HG03025 (cell line): ENCODE data around the gene FAM124B.

Experiments
- ATAC-seq: cut with Tn5 transposase; IDR thresholded peaks from one replicate; pipeline ENCODE4 v1.9.1; 2021; ENCODE audit warnings: mild to moderate bottlenecking, moderate library complexity; ENCODE audit not compliant: unreplicated experiment, low FRiP score

The FAM124B gene, protein sequence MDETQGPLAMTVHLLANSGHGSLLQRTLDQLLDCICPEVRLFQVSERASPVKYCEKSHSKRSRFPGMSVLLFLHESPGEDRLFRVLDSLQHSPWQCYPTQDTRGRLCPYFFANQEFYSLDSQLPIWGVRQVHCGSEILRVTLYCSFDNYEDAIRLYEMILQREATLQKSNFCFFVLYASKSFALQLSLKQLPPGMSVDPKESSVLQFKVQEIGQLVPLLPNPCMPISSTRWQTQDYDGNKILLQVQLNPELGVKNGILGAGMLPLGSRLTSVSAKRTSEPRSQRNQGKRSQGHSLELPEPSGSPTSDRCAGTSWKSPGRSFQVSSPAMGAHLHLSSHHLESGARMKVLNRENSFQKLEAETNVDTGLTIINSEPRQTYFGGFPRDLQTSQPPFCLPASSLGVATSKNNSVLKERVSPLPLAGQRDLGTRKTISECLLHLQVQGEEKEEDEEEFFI

DNA sequence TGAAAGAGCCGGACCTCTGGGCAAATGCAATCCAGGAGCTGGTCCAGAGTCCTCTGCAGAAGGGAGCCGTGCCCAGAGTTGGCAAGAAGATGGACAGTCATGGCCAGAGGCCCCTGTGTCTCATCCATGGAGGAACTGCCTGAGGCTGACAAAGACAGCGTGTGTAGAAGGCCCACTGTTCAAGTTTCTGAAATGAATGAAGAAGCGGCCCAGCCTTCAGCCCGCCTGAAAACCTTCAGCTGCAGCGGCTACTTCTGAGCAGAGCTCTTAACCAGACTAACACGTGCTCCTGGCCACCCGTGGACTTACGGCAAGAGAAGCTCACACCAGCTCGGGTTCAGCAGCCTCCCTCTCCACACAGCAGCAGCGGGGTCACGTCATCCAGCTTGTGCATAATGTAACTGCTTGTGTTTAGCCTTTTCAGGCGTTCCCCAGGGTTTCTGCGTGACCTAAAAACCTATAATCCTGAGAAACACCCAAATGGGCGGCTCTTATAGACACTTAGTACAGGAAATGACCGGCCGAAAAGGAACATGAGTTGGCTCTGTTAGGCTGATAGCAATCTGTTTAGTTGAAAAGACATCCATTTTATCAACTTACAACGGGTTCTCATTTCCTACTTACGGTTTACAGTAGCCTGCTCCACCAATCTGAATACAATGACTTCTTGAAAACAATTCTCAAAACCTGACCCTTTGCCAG lies at the start of gene FAM124B:
Gene FAM124B, minus strand, starts transcription at position 467 of the 702 bp plus-strand sequence. Its CDS starts 339 bp downstream, at position 128.
- no peak for ATAC-seq

DNA sequence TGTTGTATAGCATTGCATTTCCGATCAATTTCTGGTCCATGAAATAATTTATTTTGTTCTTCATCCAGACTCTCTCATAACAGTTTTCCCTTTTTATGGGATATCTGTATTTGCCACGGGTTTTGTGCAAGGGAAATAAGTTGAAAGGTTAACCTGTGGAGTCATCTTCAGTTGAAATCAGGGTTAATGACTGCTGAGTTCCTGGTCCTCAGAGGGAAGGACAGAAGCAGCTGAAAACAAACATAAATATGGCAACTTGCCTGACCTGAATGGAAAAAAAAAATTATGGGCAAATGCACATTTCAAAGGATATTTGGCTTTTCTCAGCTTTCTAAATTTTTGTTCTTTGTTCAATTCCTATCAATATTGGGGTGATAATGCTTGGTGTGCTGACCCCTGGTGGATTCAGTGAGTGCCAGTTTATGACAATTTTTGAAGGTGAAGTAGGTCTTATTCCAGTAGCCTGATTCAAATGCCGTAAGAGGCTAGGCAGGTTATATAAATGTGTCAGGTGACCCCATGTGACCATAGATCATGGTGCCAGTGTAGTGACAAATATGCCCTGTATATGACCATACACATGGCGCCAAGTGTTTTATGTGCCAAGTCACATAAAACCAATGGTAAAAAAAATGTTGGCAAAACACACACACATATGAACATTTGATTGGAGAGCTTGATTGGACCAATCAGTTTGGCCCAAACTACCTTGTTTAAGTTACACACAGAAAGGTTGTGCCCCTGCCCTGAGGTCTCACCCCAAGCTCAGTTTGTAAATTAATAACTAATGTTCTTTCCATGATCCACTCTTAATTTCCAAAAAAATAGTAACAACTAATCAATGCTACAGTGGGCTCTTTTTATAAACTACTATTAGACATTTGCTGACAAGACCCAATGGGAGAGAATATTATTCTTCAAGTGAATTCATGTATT lies 47.6 kb upstream of the FAM124B start:
- no peak for ATAC-seq

DNA sequence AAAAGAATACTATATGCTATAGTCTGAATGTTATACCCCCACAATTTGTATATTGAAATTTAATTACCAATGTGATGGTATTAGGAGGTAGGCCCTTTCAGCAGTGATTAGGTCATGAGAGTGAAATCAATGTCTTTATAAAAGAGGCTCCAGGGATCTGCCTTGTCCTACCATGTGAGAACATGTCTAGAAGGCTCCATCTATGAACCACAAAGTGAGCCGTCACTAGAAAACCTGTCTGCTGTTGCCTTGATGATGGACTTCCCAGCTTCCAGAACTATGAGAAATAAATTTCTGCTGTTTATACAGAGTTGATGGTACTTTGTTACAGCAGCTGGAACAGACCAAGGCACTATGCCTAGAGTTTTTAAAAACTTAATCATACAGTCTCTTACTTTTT lies 46.3 kb upstream of the FAM124B start:
- no peak for ATAC-seq

DNA sequence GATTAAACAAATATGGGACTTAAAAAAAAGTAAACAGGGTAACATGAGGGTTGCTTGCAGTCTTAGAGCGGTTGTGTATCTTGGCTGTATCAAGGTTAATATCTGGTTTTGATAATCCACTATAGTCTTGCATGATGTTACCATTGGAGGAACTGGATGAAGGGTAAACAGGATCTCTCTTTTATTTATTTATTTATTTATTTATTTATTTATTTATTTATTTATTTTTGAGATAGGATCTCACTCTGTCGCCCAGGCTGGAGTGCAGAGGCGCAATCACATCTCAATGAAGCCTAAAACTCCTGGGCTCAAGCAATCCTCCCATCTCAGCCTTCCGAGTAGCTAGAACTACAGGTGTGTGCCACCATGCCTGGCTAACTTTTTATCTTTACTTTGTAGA lies 42.9 kb upstream of the FAM124B start:
- ATAC-seq = no peak

DNA sequence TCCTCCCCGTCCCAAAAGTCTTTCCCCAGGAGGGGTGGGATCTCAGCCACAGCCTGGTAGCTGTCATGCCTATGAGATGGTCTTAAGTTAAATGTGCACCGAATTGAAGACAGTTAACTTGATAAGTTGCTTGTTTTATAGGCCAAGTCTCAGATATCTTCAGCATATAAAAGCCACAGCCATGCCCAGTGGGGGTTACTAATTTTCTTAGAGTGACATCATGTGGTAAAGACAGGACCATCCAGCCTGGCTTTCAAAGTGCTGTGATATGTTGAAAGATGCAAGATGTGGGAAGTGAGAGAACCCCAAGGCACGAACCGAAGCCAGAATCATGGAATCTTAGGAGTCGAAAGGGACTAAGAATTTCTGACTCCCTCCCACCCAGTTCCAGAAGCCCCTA lies 42.1 kb upstream of the FAM124B start:
- ATAC-seq = no peak

DNA sequence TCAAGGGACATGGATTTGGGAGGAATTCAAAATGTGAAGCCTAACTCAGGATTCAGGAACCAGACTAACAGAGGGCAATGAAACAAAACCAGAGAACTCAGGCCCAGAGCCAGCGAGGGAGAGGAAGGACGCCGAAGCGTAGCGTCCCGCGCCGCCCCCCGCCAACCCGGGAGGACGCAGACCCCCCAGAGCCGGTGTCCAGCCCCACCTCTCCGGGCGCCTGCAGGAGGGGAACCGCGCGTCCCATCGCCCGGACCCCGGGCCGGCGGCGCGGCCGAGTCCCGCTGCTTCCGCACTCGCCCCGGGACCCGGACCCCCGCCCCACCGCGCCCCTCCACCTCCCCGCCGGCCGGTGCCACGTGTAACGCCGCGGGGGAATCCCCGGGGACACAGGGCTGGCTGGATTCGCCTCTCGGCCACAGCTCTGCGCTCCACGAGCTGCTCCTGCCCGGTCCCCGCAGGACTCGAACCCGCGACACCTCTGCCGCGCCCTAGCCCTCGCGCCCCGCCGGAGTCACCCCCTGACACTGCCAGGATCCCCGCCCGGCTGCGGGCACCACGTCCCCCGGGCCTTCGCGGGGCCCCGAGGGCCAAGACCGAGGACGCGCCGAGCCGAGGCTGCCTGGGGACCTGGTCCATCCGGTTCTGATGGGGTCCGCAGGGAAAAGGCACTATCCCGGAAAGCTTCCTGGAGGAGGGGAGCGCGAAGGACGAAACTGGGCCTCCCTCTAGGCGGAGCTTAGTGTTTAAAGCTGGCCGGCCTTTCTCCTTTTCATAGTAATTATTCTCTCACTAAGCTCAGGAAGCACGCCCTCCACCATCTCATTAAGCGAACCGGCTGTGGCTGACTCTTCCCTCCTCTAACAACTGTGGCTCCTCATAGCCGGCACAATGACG lies 40.4 kb upstream of the FAM124B start:
- ATAC-seq = no peak

DNA sequence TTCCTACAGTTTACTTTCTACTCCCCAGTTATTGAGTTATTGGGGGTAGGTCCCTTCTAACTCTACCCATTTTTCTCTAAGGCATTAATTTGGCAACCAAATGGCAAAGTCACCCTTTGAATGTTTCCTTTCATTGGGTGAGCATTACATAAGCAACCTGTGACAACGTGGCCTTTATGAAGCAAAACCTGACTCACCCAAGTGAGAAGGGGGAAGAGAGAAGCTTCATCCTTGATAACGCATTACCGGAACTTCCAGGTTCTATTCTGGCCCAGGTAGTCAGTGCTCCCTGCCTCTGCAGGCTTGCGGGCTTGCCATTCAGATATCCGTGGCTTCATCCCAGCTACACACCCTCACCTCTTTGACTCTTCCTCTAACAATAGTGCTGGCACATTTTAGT lies 39.1 kb upstream of the FAM124B start:
- no peak for ATAC-seq

DNA sequence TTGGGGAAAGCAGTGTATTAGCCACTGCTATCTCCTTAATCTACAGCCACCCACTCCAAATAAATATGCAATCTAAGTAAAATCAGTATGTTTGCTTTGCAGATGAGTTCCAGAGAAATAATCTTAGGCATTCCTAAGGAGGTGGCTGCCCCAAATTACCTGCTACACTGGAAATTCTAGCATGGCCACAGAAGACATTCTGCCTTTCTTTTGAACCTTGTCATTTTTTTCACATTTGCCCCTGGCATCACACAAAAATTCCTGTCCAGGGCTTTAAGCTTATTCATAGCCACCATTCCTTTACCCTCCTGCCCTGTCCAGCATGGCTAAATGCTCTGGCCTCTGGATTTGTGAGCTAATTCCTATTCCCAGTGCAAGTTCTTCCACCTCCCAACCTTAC lies 36.8 kb upstream of the FAM124B start:
- ATAC-seq = no peak

DNA sequence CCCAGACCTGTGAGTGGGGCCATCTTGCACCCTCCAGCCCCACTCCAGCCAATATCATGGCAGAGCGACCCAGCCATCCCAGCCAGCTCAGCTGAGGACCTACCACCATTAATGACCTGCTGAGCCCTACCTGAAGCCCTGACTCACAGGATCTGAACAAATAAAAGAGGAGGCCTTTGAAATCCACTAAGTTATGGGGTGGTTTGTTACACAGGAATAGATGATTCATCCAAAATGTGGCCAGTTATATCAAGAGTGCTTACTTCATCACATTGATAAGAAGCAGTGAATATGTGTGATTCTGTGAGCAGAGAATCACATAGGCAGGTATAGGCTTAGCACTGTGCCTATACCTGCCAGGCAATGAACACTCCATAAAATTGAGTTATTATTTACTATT lies 34.7 kb upstream of the FAM124B start:
- ATAC-seq = no peak

DNA sequence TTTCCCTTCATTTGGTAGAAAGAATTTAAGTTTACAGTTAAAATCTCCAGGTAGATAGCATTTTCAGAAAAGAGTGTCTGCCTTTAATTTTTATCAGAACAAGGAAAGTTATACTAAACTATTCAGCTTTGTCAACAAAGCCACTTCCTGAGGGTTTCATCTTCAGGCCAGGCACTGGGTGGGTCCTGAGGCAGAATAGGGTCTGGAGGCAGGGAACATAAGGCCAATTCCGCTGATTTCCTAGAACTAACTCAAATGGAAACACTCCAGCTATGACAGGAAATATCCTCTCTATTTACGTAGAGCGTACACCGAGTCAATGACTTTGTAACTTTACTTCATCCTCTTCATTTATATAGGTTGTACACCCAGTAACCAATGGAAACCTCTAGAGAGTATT lies 32.7 kb upstream of the FAM124B start:
- no peak for ATAC-seq

DNA sequence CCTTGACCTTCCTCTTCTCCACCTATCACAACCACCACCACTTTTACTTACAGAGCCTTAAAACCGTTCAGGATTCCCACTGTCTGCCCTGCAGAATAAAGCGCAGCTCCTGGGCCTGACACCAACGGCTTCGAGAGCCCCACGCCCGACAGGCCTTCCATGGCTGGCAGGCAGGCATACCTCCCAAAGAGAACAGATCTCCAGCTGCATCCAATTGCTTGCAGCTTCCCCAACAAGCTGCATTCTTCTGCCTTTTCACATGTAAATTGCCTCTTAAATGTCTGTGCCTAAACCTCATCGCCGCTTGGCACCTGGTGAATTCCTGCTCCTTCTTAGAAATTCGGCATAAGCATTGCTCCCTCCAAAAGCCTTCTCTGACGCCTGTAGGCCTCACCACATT lies 31.5 kb upstream of the FAM124B start:
- no peak for ATAC-seq

DNA sequence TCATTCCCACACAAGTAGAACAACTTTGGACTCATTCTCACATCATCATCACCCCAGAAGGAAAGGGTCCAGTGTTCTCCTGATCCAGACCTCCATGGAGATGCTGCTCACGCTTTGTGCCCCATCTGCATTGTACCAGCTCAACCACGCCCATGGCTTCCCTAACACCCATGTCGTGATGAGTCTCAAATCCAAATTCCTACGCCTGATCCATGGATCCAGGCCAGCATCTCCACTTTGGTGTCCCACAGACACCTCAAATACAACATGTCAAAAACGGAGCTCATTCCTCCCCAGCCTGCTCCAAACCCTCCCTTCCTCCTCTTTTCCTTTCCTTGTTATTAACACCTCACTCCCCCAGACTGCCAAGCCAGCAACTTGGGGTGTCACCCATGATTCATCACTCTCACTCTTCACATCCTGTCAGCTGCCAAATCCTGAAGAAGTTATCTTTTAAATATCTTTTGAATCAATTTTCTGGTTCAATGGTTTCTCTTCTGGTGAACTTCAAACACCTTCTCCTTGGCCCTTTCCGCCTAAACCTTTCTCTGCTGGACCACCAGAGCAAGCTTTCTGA lies 30.2 kb upstream of the FAM124B start:
- ATAC-seq = no peak

DNA sequence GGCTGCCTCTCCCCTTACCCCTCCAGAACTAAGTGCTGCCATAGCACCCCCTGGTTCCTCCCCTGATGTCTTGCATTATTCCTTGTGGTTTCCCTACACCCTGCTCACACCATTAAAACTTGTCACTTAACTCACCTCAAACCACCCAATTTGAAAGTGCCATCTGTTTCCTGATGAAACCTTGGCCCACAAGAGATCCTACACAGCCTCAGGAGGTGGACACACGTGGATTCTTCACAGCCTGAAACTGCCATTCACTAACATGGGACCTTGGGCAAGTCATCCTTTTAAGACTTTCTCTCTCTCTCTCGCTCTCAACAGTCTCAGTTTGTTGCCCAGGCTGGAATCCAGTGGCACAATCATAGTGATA lies 27.5 kb upstream of the FAM124B start:
- no peak for ATAC-seq

DNA sequence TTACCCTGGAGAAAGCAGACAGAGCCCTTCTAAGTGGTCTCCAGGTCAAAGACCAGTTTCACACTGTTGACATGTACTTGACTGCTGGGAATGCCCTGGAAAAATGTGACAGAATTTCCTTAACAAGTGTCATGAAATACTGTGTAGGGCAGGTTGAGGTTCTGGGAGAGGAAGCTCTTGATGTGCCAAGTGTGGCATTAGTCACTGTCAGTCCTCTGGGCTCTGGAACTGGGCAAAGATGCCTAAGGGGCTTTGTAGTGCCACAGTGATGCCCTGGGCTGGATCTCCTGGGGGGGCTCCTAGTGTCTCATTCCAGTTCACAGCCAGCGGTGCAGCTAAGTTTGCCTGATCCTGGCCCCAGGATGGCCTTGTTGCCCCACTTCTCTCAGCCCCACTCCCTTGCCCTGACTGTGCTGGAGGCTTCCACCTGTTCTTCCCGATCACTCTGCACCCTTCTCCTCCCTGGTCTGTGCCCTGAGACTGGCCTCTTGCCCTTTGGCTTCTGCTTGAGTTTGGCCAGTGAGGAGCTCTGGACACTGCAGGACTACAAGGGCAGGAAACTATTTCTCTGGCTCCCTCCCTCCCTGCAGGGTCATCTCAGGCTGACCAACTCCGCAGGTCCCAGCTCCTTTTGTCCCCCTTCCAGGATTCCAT lies 27.0 kb upstream of the FAM124B start:
- ATAC-seq = no peak

DNA sequence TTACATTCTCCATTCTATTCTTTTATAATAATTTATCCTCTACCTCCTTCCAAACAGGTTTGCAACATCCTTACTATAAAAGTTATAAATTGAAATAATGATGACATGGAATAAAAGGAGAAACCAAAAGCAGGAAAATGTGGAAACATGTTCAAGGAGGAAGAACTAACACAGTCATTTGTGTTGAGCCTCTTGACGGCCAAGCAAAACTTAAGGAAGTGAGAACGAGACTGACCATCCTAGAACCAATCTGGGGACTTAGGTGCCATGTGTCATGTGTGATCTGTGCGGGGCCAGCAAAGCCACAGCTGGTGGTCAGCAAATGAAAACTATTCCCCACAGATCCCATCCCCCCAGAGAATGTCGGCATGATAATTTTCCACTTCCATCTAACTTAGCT lies 25.6 kb upstream of the FAM124B start:
- ATAC-seq = no peak

DNA sequence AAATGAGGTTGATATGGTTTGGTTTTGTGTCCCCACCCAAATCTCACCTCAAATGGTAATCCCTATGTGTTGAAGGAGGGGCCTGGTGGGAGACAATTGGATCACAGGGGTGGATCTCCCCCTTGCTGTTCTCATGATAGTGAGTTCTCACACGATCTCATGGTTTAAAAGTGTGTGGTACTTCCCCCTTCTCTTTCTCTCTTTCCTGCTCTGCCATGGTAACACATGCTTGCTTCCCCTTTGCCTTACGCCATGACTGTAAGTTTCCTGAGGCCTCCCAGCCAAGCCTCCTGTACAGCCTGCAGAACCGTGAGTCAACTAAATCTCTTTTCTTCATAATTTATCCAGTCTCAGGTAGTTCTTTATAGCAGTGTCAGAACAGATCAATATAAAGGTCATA lies 24.7 kb upstream of the FAM124B start:
- no peak for ATAC-seq

DNA sequence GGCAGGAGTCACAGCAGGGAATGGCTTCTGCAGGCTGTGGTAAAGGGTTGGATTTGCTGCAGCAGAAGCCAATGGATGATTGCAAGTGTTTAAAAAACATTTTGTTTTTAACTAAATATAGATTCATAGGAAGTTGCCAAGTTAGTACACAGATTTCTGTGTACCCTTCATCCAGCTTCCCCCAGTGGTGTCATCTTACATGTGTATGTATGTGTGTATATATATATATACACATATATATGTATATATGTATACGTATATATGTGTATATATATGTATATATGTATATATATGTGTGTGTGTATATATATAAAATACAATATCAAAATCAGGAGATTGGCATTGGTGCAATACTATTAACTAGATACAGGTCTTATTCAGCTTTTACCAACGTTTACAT lies 19.2 kb upstream of the FAM124B start:
- no peak for ATAC-seq

DNA sequence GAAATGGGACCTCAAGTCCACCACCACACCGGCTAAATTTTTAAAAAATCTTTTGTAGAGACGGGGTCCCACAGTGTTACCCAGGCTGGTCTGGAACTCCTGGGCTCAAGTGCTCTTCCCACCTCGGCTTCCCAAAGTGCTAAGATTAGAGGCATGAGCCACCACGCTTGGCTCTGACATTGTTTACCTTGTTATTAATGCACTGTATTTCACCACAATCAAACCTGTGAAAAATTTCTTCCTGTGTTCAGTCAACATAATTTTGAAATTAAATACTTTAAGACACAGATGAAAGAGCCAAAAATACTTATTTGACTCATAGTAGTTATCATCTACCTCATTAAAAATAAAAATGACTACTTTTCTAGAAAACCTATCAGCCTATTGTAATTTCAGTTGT lies 16.0 kb upstream of the FAM124B start:
- no peak for ATAC-seq

DNA sequence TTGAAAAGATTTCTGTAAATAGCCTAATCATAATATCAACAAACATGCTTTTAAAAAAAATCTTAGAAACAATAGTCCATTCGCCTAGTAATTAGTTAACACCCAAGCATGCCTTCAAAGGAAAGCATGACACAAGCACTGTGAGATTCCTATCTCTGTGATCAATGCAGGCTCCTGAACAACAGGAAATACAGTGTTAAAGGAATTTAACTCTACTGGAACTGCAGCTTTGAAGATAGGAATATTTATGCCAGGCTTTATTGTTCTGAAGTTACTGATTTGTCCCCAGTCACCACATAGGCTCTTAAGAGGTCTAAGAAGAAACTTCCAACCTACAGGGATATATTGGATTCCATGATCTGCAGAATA lies 15.4 kb upstream of the FAM124B start:
- no peak for ATAC-seq
